Measurements from ENCODE around the gene BMP8A.
"Not testable (repeated sequence)": the region's sequence is repeated elsewhere in the genome, so short reads cannot be mapped to it uniquely, and the experiment has no call there.

Gene BMP8A

DNA sequence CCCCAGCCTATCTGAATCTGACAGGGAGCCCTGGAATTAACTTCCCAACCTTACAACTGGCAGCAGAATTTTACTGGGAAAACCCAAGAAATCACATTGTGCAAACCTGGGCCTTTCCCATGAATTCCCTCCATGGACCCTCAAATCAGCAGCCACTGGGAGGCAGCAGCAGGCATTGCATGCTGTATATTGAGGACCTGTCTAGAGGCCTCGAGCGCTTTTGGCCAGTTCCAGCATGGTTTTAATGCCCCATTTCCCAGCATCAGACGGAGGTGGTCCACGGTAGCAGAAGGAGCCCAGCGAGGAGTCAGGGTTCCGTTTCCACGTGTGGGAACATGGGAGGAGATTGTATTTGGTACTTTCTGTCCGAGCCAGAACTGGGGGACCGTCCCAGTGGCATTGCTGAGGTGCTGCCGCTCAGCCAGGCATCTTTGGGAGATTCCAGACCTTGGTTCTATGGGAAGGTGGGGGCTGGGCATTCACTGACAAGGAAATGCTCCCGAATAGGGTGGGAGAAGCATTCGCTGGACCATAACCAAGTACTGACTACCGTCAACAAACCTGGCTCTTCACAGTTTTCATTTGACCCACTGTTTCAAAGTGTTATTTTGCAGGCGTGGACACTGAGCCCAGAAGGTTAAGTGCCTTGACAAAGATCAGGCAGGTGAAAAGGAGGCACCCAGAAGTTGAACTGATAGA is 15.9 kb downstream of the BMP8A start:
- no peak for DNase-seq (ENCODE audit: low read depth, low spot score)

DNA sequence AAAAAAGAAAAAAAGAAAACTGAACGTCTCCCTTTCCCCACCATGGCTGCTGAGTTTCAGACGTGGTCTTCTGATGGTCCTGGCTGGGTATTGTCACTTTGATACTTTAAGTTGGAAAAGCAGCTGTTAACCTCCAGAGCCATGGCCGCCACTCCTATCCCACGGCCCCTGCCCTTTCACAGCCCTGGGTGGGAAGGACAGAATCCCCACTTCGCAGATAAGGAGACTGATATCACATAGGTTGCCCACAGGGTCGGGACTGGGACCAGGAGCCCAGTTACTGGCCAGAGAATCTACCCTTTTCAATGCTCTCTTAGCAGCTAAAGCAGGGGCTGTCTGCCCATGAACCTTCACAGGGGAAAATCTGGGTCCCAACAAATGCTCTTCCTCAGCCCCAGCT is 16.8 kb downstream of the BMP8A start:
- no peak for DNase-seq (ENCODE audit: low read depth, low spot score)

DNA sequence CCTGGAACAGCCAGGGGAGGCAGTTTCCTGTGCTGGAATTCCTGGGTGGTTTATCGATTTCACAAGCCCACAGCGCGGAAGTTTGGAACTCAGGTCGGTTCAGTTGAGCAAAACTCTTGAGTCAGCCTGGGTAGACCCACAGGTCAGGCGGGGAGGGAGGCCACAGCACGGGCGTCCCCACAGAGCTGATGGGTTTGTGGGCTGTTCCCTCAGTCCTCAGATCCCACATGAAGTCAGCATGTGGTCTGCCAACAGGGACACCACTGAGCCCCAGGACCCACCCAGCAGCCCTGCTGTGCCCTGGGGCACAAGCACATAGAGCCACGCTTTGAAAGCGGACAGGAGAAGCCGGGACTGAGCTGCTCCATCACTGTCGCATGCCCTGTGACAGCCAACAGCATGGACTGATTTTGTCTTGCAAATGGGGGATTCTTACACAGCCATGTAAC is 17.4 kb downstream of the BMP8A start:
- no peak for DNase-seq (ENCODE audit: low read depth, low spot score)

DNA sequence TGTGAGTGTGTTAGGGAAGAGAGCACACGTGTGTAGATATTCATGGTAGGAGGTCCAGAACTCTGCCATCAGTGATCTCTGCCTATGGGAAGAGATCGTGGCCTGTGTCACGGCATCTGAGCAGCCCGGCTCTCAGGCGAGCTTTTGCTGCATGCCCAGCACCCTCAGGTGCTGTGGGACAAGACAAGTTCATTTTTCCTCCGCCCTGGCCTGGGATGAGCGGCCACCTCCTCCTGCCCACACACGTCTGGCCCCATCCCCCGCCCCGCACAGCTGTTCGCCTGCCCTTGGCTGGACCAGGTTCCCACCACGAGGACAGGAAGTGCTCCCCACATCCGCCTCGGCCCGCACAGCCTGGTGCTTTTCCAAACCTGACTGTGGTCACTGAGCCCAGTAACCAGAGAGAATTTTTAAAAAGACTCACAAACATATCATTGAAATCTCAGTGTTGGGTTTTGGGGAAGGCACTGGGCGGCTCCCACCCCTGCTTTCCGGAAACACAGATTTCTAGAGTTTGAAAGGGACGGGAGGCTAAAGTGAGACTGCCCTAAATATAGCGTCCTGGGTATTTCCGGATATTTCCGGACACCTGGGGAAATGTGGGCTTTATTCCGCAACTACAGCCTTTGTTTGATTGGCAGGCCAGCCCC is 18.0 kb downstream of the BMP8A start:
- DNase-seq (ENCODE audit: low read depth, low spot score) = no peak

DNA sequence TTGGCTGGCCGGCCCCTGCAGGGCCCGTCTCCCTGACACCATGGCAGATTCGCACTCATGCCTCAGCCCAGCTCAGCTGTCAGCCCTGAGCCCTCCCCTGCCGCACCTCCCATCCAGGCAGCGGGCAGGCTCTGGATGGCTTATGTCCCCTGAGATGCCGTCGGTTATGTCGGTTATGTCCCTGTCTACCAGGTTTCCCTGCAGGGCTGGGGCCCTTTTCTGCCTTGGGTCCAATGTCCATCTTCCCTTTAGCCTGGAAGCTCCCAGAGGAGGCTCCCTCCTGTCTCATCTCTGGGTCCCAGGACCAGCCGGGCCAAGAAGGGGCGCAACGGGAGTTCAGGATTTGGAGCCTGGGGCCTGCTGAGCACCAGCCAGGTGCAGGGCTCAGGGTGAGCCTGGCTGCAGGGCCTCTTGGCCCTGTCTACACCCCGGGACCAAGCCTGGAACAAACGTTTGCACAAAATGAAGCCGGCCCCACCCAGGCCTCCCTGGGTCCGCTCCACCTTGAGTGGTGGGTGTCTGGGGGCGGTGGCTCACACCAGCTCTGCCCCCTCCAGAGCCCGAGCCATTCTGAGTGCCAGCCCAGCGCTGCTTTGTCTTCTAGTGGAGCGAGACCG is 19.2 kb downstream of the BMP8A start:
- not testable (repeated sequence) for DNase-seq (ENCODE audit: low read depth, low spot score)

DNA sequence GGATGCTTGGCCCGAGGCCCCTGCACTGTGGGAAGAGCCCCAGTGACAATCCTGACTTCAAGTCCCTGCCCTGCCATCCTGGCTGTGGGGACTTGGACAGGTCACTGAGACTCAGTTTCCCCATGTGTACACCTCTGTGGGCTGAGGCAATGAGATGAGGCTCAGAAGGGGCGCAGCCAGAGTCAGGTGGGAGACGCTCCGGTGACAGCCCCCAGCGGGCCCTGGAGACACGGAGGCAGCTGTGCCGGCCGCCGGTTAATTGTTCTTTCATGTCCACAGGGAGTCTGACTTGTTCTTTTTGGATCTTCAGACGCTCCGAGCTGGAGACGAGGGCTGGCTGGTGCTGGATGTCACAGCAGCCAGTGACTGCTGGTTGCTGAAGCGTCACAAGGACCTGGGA is 20.0 kb downstream of the BMP8A start:
- DNase-seq (ENCODE audit: low read depth, low spot score) = not testable (repeated sequence)

DNA sequence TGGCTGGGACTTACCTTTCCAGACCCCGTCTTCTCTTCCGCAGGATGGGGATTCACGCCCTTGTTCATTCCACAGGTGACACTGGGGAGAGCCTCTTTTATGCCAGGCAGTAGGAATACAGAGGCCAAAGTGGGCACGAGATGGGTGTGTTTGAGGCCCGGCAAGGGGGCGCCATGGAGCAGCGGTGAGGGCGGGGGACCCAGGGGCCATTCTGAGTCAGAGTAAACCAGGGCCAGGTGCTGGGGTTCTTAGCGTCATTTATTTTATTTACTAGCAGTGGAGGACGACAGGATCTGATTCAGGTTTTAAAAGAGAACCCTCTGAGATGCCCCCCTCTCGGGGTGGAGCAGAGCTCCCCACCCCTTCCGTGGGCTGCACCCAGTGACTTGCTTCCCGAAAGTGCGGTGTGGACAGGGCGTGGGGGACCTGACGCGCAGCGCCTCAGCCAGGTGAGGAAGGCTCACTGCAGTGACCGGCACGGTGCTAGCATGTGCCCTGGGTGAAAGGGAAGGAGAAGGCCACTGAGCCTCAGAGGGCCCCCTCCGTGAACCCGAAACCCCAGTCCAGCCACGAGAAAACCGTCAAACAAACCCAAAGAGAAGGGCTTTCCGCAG is 20.9 kb downstream of the BMP8A start:
- DNase-seq (ENCODE audit: low read depth, low spot score) = not testable (repeated sequence)

DNA sequence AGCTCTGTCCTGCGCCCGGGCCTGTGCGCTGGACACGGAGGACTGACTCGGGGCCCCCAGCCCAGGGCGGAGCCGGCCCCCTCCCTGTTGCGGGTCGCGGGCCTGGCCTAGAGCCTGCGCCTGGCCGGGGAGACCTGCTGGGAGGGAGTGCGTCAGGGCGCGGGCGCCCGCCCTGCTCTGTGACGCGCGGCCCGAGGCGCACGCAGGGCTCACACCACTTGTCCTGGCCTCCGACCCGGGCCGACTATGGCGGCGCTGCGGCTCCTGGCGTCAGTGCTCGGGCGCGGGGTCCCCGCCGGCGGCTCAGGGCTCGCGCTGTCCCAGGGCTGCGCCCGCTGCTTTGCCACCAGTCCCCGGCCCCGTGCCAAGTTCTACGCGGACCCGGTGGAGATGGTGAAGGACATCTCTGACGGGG is 23.3 kb downstream of the BMP8A start:
- not testable (repeated sequence) for DNase-seq (ENCODE audit: low read depth, low spot score)

DNA sequence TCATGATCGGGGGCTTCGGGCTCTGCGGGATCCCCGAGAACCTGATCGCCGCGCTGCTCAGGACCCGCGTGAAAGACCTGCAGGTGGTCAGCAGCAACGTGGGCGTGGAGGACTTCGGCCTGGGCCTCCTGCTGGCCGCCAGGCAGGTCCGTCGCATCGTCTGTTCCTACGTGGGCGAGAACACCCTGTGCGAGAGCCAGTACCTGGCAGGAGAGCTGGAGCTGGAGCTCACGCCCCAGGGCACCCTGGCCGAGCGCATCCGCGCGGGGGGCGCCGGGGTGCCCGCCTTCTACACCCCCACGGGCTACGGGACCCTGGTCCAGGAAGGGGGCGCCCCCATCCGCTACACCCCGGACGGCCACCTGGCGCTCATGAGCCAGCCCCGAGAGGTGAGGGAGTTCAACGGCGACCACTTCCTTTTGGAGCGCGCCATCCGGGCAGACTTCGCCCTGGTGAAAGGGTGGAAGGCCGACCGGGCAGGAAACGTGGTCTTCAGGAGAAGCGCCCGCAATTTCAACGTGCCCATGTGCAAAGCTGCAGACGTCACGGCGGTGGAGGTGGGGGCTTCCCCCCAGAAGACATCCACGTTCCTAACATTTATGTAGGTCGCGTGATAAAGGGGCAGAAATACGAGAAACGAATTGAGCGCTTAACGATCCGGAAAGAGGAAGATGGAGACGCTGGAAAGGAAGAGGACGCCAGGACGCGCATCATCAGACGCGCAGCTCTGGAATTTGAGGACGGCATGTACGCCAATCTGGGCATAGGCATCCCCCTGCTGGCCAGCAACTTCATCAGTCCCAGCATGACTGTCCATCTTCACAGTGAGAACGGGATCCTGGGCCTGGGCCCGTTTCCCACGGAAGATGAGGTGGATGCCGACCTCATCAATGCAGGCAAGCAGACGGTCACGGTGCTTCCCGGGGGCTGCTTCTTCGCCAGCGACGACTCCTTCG is 24.0 kb downstream of the BMP8A start:
- DNase-seq (ENCODE audit: low read depth, low spot score) = not testable (repeated sequence)

DNA sequence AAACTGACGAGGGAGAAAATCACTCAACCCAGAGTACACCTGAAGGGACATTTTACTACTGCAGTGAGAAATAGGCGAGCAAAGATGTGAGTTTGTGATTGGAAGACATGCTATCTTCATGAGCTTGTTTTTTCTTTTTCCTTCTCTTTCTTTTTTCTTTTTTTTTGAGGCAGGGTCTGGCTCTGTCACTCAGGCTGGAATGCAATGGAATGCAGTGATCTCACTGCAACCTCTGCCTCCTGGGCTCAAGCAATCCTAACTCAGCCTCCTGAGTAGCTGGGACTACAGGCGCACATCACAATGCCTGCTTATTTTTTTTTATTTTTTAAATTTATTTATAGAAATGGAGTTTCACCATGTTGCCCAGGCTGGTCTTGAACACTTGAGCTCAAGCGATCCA is 25.4 kb downstream of the BMP8A start:
- DNase-seq (ENCODE audit: low read depth, low spot score) = not testable (repeated sequence)

DNA sequence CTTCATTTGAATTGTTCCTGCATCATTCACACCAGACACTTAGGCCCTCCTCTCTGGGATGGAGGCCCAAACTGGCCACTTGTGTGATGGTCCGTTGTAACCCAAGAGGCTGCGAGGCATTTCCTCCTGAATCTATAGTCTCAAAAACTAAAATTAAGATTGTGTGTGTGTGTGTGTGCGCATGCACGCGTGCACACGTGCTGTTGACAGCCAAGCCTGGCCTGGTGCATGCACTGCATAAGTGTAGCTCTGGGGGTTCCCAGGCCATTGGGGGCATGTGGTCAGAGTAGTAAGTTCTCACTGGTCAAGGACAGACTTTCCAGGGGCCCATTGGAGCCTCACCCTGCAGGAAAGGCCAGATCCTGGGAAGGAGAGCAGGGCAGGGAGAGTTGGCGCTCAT is 26.5 kb downstream of the BMP8A start:
- DNase-seq (ENCODE audit: low read depth, low spot score) = not testable (repeated sequence)

DNA sequence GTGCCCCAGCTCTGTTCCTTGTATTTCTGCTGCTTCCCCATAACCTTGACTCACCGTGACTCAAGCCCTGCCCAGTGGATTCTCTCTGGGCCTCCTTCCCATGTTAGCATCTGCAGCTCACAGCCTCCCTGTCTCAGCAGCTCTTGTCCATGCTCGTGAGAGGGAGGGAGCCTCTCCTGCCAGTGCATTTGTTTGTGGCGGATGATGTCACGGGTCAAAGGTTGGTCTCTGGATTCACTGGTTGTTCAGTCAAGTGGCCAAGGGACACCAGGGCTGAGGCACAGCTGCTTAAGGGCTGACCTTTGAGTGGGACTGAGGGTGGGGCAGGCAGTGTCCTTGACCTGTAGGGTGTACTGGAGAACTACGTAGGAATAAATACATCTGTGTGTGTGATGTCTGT is 27.9 kb downstream of the BMP8A start:
- DNase-seq (ENCODE audit: low read depth, low spot score) = not testable (repeated sequence)

DNA sequence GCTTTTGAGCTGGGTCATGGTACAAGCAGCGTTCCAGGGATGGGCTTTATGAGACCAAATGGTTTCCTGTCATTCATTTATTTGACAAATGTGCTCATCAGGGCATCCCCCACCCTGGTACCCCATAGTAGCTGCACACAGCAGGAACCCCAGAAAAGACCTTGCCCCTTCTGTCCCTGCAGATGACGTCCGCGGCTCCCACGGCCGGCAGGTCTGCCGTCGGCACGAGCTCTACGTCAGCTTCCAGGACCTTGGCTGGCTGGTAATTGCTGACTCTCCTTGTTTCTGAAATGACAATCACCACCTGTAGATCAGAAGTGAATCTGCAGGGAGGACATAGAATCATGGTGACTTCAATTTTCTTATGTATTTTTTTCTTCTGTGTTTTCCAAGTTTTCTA is 30.8 kb downstream of the BMP8A start:
- not testable (repeated sequence) for DNase-seq (ENCODE audit: low read depth, low spot score)

DNA sequence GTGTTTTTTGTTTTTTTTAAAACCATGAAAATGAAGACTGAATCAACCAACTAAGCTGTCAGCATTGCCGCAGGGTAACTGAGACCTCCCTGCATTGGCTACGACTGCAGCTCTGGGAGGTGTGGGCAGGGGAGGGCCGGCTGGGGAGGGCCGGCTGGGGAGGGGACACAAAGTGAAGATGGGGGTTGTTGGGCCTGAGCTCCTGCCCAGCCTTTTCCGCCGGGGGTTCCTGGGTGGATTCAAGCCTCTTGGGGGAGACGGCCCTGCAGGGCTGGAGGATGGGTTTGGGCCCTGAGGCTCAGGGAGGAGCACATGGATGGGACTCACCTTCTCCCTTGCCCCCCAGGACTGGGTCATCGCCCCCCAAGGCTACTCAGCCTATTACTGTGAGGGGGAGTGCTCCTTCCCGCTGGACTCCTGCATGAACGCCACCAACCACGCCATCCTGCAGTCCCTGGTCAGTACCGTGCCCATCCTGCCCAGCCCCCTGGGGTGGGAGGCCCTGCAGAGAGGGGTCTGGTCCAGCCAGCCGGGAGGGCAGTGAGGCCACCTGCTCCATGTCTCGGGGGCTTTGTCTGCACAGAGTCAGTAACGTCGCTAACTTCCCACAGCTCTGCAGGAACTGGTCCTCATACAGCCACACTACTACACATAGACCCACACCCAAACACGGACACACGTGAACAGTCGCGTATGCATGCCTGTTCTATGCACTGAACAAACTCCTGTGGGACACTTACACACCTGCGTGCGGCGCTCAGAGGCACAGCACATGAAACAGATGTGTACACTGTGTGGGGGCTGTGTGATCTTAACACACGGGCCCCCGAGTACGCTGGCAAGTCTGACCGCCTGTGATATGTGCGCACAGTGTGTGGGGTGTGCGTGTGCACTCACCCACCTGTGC is 31.5 kb downstream of the BMP8A start:
- no peak for DNase-seq (ENCODE audit: low read depth, low spot score)

DNA sequence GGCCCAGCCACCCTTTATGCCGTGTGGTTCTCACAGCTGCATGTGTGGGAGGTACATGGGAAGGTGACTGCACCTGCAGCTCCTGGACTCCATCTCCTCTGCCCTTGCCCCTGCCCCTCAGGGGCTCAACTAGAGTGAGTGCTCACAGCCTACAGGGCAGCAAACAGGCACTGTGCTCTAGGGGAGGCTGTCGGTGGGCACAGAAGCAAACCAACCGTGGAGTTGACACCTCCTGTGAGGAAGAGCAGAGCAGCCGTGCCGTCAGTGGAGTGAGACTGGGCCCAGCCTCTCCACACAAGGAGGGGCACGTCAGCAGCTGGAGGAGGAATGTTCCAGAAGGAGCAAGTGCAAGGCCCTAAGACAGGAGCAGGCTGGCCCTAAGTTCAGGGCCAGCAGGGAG is 32.7 kb downstream of the BMP8A start:
- DNase-seq (ENCODE audit: low read depth, low spot score) = no peak

DNA sequence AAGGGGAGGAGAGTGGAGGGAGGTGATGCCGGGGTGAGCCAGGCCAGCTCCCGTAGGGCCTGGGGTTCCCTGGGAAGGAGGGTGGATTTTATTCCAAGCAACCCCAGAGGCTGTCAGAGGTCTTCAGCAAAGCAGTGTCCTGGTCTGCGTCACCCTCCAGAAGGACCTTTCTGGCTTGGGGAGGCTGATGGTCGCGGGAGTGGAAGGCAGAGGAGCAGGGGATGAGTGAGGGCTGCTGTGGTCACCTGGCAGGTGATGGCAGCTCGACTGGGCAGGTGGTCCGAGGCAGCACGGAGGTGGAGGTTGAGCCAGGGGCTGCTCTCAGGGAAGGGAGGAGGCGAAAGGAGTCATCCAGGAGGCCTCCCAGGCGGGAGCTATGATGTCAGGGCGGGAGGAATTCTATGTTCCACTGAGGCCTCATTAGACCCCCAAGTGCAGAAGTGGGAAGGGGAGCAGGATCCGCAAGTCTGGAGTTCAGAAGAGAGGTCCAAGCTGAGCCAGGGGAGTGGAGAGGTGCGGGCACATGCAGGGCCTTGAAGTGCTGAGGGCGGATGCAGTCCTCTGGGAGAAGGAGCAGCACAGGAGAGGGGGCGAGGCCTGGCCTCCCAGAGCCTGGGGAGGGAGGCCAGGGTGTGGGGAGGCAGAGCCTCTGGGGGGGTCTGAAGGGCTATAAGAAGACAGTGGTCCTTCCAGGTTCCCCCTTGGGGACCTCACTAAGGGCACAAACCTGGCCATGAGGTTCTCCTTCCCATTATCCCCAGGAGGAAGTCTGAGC is 33.3 kb downstream of the BMP8A start:
- no peak for DNase-seq (ENCODE audit: low read depth, low spot score)

DNA sequence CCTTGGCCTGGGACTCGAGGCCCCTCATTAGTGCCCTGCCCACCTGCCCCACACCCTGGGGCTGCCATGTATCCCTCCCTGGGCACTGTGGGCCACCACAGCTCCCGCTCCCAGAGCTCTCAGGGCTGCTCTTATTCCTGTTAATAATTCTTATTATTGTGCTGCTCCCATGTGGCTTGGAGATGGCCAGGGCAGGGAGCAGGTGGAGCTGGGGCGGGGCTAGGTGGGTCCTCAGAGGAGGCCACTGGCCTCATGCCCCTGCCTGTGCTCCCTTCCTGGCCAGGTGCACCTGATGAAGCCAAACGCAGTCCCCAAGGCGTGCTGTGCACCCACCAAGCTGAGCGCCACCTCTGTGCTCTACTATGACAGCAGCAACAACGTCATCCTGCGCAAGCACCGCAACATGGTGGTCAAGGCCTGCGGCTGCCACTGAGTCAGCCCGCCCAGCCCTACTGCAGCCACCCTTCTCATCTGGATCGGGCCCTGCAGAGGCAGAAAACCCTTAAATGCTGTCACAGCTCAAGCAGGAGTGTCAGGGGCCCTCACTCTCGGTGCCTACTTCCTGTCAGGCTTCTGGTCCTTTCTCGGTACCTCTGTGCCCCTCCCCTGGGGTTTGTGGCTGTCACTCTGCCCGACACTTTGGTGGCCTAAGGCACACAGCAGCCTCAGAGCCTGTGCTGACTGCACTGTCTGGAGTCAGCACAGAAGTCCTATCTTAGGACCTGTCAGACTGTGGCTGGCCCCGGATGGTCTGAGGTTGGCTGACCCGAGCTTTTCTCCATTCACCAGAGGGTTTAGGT is 34.1 kb downstream of the BMP8A start:
- no peak for DNase-seq (ENCODE audit: low read depth, low spot score)

DNA sequence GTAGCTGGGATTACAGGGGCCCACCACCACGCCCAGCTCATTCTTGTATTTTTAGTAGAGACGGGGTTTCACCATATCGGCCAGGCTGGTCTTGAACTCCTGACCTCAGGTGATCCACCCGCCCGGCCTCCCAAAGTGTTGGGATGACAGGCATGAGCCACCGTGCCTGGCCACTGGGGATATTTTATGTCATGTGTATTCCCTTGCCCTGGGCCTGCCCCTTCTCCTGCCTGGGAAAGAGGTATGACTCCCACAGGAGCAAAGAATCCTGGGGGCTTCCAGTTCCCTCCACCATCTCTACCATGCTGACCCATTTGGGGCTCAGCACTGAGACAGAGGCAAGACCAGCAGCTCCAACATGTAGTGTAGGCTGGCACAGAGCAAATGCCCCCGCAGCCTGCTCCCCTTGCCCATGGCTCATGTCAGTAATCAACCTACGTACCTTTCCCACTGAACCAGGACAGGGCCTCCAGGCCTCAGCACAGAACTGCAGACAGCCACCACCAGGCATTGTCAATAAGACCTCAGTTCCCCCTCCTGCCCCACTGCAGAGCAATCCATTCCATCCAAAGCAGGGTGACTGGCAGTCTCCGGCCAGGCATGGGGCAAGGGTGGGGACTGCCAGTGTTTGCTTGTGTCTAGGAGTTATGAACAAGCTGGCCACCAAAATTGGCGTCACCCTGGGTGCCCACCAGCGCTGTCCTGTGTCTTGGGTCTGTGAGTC is 35.2 kb downstream of the BMP8A start:
- no peak for DNase-seq (ENCODE audit: low read depth, low spot score)
